HG02642 (cell line): ENCODE results near the gene STARD3.

ENCODE experiments used
- ATAC-seq: cut with Tn5 transposase; IDR thresholded peaks from one replicate; pipeline ENCODE4 v1.9.1; 2021; ENCODE audit warnings: mild to moderate bottlenecking; ENCODE audit not compliant: unreplicated experiment, poor library complexity

The STARD3 gene

GRCh38 chr17:39669897-39670735 lies 33.2 kb downstream of the STARD3 start:
- no peak for ATAC-seq

- ATAC-seq: no peak
Observed at GRCh38 chr17:39670746-39671145, 33.8 kb downstream of the STARD3 start.

- no peak for ATAC-seq
Observed at GRCh38 chr17:39671651-39672521, 34.9 kb downstream of the STARD3 start.

GRCh38 chr17:39672522-39673334 lies 35.8 kb downstream of the STARD3 start:
- no peak for ATAC-seq

- no peak for ATAC-seq
Observed at GRCh38 chr17:39673335-39674081, 36.6 kb downstream of the STARD3 start.

- no peak for ATAC-seq
Observed at GRCh38 chr17:39674179-39674578, 37.2 kb downstream of the STARD3 start.

GRCh38 chr17:39674702-39675389 lies 37.9 kb downstream of the STARD3 start:
- no peak for ATAC-seq

GRCh38 chr17:39675390-39676082 lies 38.6 kb downstream of the STARD3 start:
- no peak for ATAC-seq

GRCh38 chr17:39676198-39676819 lies 39.4 kb downstream of the STARD3 start:
- no peak for ATAC-seq

GRCh38 chr17:39677072-39677471 lies 40.1 kb downstream of the STARD3 start:
- no peak for ATAC-seq

- no peak for ATAC-seq
Observed at GRCh38 chr17:39677542-39678339, 40.8 kb downstream of the STARD3 start.

- no peak for ATAC-seq
Observed at GRCh38 chr17:39678340-39679116, 41.6 kb downstream of the STARD3 start.

GRCh38 chr17:39679521-39680192 lies 42.7 kb downstream of the STARD3 start:
- no peak for ATAC-seq

- ATAC-seq: no peak
Observed at GRCh38 chr17:39683295-39683939, 46.5 kb downstream of the STARD3 start.

GRCh38 chr17:39684369-39685192 lies 47.6 kb downstream of the STARD3 start:
- no peak for ATAC-seq
